ENCODE results near the gene H2BK1.
A peak's percentile ranks its signal among the peaks of the same experiment; 100 is the strongest.

H2BK1 gene

GRCh38 chr7:151175793-151176311, 34.4 kb downstream of the H2BK1 start:
- TF ChIP-seq CTCF (IDR thresholded peaks at IDR 0.05; ENCODE audit: control insufficient read depth, insufficient read depth, low read depth, low read length, missing control alignments), result no peak
- no peak for DNase-seq (ENCODE audit: low read depth)
- no peak overlapping the region for H3K4me3 ChIP-seq (ENCODE audit: control insufficient read depth, low read depth, low read length)

- DNase-seq (ENCODE audit: low read depth), result no peak
Measured at GRCh38 chr7:151175047-151175792, 35.1 kb downstream of the H2BK1 start.

GRCh38 chr7:151174246-151175046, 35.8 kb downstream of the H2BK1 start:
- no peak for DNase-seq (ENCODE audit: low read depth)
- H3K4me3 ChIP-seq (ENCODE audit: control insufficient read depth, low read depth, low read length), result no peak overlapping the region
- no peak for TF ChIP-seq CTCF (IDR thresholded peaks at IDR 0.05; ENCODE audit: control insufficient read depth, insufficient read depth, low read depth, low read length, missing control alignments)

More at GRCh38 chr7:151175047-151175792, 35.1 kb downstream of the H2BK1 start:
- TF ChIP-seq CTCF (IDR thresholded peaks at IDR 0.05; ENCODE audit: control insufficient read depth, insufficient read depth, low read depth, low read length, missing control alignments), result no peak
- H3K4me3 ChIP-seq (ENCODE audit: control insufficient read depth, low read depth, low read length), result no peak overlapping the region

- TF ChIP-seq CTCF (IDR thresholded peaks at IDR 0.05; ENCODE audit: control insufficient read depth, insufficient read depth, low read depth, low read length, missing control alignments), result no peak
- H3K4me3 ChIP-seq (ENCODE audit: control insufficient read depth, low read depth, low read length), result no peak overlapping the region
- no peak for DNase-seq (ENCODE audit: low read depth)
Measured at GRCh38 chr7:151173386-151174245, 36.7 kb downstream of the H2BK1 start.

- DNase-seq (ENCODE audit: low read depth), result no peak
Measured at GRCh38 chr7:151172273-151173141, 37.8 kb downstream of the H2BK1 start.

More at GRCh38 chr7:151172273-151173141, 37.8 kb downstream of the H2BK1 start:
- peak; percentile 100 for TF ChIP-seq CTCF (IDR thresholded peaks at IDR 0.05; ENCODE audit: control insufficient read depth, insufficient read depth, low read depth, low read length, missing control alignments)
- H3K4me3 ChIP-seq (ENCODE audit: control insufficient read depth, low read depth, low read length), result no peak overlapping the region

Data from AG09309 (cell line).